A549 (cell line): ENCODE results near the gene GNB1L. TPM values are rescaled to one million over a fixed set of nuclear protein-coding genes. Genes with fewer than 3 reads are reported as not detected.

Source experiments
- ATAC-seq, 2 experiments: fragments of 200-7000 bp in 1 of 2; fragments of >200 bp in 1 of 2; cut with Nextera tagmentation in 1 of 2; cut with Tn5 transposase in 1 of 2; 3 replicates each; pipeline versions ENCODE4 v1.8.0 to v1.9.1; 2018 to 2020; ENCODE audit warnings: mild to moderate bottlenecking in 1 of 2, moderate library complexity in 1 of 2
- CTCF ChIA-PET: fragments of 300-600 bp; sonication (Branson Sonifier 250); formaldehyde crosslinking; extraction: SDS; loops from one replicate; lab custom pipeline; 2021; ENCODE audit warnings: antibody characterized with exemption, inconsistent platforms; lab: Yijun Ruan, JAX
- POLR2A ChIA-PET: fragments of 350-600 bp; formaldehyde crosslinking; extraction: SDS; loops from one replicate; lab custom pipeline; 2021; ENCODE audit warnings: antibody characterized with exemption, inconsistent platforms; lab: Yijun Ruan, JAX
- DNase-seq, 2 experiments: peaks; one replicate each; pipeline versions ENCODE4 v3.0.0 to v3.0.0-alpha.2; 2011 to 2016; ENCODE audit warnings: low read depth in 1 of 2, low spot score in 1 of 2
- FAIRE-seq: peaks from 2 replicates; lab custom pipeline; 2011; peaks lifted over from hg19 to GRCh38; lab: Jason Lieb, UNC
- H3K27ac ChIP-seq, 2 experiments: fragments of >200 bp; sonication (Bioruptor Twin); formaldehyde crosslinking; 3 replicates each; pipeline ENCODE4 v1.5.1; 2016 to 2017
- H3K4me1 ChIP-seq: fragments of >200 bp; sonication (Bioruptor Twin); formaldehyde crosslinking; 3 replicates; pipeline ENCODE4 v1.6.1; 2016
- H3K4me2 ChIP-seq: fragments of >200 bp; sonication (Bioruptor Twin); formaldehyde crosslinking; 3 replicates; pipeline ENCODE4 v1.6.1; 2016
- H3K4me3 ChIP-seq: fragments of >200 bp; sonication (Bioruptor Twin); formaldehyde crosslinking; 3 replicates; pipeline ENCODE4 v1.5.1; 2016
- H3K9me3 ChIP-seq: fragments of >200 bp; sonication (Bioruptor Twin); formaldehyde crosslinking; 3 replicates; pipeline ENCODE4 v1.6.1; 2016
- CBX8 ChIP-seq: fragments of 200-600 bp; sonication (generic); IDR thresholded peaks from 2 replicates; pipeline ENCODE4 v1.6.1; 2016
- CEBPB ChIP-seq, 2 experiments: fragments of >200 bp in 1 of 2; sonication (Bioruptor Twin) in 1 of 2; formaldehyde crosslinking in 1 of 2; IDR thresholded peaks; 2 replicates each; pipeline ENCODE4 v1.6.1; 2012 to 2016
- EHF ChIP-seq: fragments of 250-450 bp; sonication (Bioruptor Pico); IDR thresholded peaks from 2 replicates; pipeline ENCODE4 v1.5.0; 2020; ENCODE audit warnings: mild to moderate bottlenecking
- ESRRA ChIP-seq: fragments of 150-350 bp; IDR thresholded peaks from 2 replicates; pipeline ENCODE4 v1.6.1; 2014; ENCODE audit warnings: mild to moderate bottlenecking, low read length, borderline replicate concordance
- FOSB ChIP-seq: fragments of 250-450 bp; sonication (Bioruptor Pico); IDR thresholded peaks from 2 replicates; pipeline ENCODE4 v1.5.0; 2020; ENCODE audit warnings: mild to moderate bottlenecking, moderate library complexity
- HDAC2 ChIP-seq: fragments of 200-600 bp; sonication (generic); IDR thresholded peaks from 2 replicates; pipeline ENCODE4 v1.6.1; 2016
- HEYL ChIP-seq: fragments of 250-450 bp; sonication (Bioruptor Pico); IDR thresholded peaks from 2 replicates; pipeline ENCODE4 v1.8.0; 2021; ENCODE audit warnings: mild to moderate bottlenecking, moderate library complexity
- HOXA7 ChIP-seq: fragments of 250-450 bp; sonication (Bioruptor Pico); IDR thresholded peaks from 2 replicates; pipeline ENCODE4 v1.5.0; 2020; ENCODE audit warnings: mild to moderate bottlenecking, moderate library complexity
- HOXB13 ChIP-seq: fragments of 250-450 bp; sonication (Bioruptor Pico); IDR thresholded peaks from 2 replicates; pipeline ENCODE4 v1.5.0; 2020; ENCODE audit warnings: low read depth, mild to moderate bottlenecking, moderate library complexity
- JUN ChIP-seq, 2 experiments: fragments of >200 bp; sonication (Bioruptor Twin); formaldehyde crosslinking; IDR thresholded peaks; 2 replicates in 1 of 2; 3 replicates in 1 of 2; pipeline ENCODE4 v1.6.1; 2016 to 2017
- JUNB ChIP-seq: fragments of >200 bp; sonication (Bioruptor Twin); formaldehyde crosslinking; IDR thresholded peaks from 2 replicates; pipeline ENCODE4 v1.6.1; 2016
- KDM5A ChIP-seq: fragments of 200-600 bp; sonication (generic); IDR thresholded peaks from 2 replicates; pipeline ENCODE4 v1.6.1; 2016; ENCODE audit warnings: antibody characterized with exemption, mild to moderate bottlenecking
- MAZ ChIP-seq: fragments of 150-350 bp; IDR thresholded peaks from 2 replicates; pipeline ENCODE4 v1.6.1; 2014; ENCODE audit warnings: antibody characterized with exemption, low read depth, low read length, borderline replicate concordance
- RFX5 ChIP-seq: fragments of 450-650 bp; IDR thresholded peaks from 2 replicates; pipeline ENCODE4 v1.7.1; 2014; ENCODE audit warnings: antibody characterized with exemption, mild to moderate bottlenecking, moderate library complexity
- RNF2 ChIP-seq: fragments of 200-600 bp; sonication (generic); IDR thresholded peaks from 2 replicates; pipeline ENCODE4 v1.6.1; 2016; ENCODE audit warnings: low read depth, mild to moderate bottlenecking, antibody characterized with exemption, moderate library complexity, borderline replicate concordance
- SMC3 ChIP-seq: fragments of >200 bp; sonication (Bioruptor Twin); formaldehyde crosslinking; IDR thresholded peaks from 3 replicates; pipeline ENCODE4 v1.6.1; 2018; ENCODE audit warnings: inconsistent platforms
- SREBF2 ChIP-seq: fragments of 450-650 bp; IDR thresholded peaks from 2 replicates; pipeline ENCODE4 v1.6.1; 2014; ENCODE audit warnings: mild to moderate bottlenecking, moderate library complexity
- TP53 ChIP-seq: fragments of 250-450 bp; sonication (Bioruptor Pico); IDR thresholded peaks from 2 replicates; pipeline ENCODE4 v1.5.0; 2021; ENCODE audit warnings: mild to moderate bottlenecking, moderate library complexity
- ZC3H11A ChIP-seq: fragments of 450-650 bp; IDR thresholded peaks from 2 replicates; pipeline ENCODE4 v1.6.1; 2014; ENCODE audit warnings: antibody characterized with exemption, mild to moderate bottlenecking
- ZFP36 ChIP-seq: fragments of 450-650 bp; IDR thresholded peaks from 2 replicates; pipeline ENCODE4 v1.6.1; 2014; ENCODE audit warnings: borderline replicate concordance; ENCODE audit not compliant: partially characterized antibody
- ZSCAN20 ChIP-seq: fragments of 250-450 bp; sonication (Bioruptor Pico); IDR thresholded peaks from 2 replicates; pipeline ENCODE4 v1.8.0; 2022; ENCODE audit warnings: mild to moderate bottlenecking, moderate library complexity
- WGBS: methylation state at CpG from one replicate; pipeline ENCODE4 v1.1.6; 2017; ENCODE audit errors: missing lambda C conversion rate; 5-methylcytosine and 5-hydroxymethylcytosine counted together
- polyA plus RNA-seq, 4 experiments: library from polyadenylated mRNA; depleted of rRNA in 3 of 4; stranded (reverse); fragments of >200 nt; fragmentation: RNase III in 1 of 4; extraction: RNeasy Plus Mini Kit Qiagen cat#74134 plus additional on column Dnase treatment in 1 of 4; gene quantifications; 2 replicates in 3 of 4; 3 replicates in 1 of 4; pipeline ENCODE4 v1.2.3, GENCODE V29; 2011 to 2017
- TF ChIP-seq, protein P1 (sequence below): IDR thresholded peaks from 2 replicates; pipeline ENCODE4 v1.6.1; 2012
- TF ChIP-seq, protein P2 (sequence below): IDR thresholded peaks from 2 replicates; pipeline ENCODE4 v1.6.1; 2012
- TF ChIP-seq, protein P3 (sequence below): fragments of 150-350 bp; IDR thresholded peaks from 2 replicates; pipeline ENCODE4 v1.6.1; 2014; ENCODE audit warnings: low read depth, mild to moderate bottlenecking, low read length

The GNB1L gene
- polyA plus RNA-seq, 2 of the 4 experiments (the other 2 are of a cell fraction), result 1.8 to 10.3 TPM

DNA sequence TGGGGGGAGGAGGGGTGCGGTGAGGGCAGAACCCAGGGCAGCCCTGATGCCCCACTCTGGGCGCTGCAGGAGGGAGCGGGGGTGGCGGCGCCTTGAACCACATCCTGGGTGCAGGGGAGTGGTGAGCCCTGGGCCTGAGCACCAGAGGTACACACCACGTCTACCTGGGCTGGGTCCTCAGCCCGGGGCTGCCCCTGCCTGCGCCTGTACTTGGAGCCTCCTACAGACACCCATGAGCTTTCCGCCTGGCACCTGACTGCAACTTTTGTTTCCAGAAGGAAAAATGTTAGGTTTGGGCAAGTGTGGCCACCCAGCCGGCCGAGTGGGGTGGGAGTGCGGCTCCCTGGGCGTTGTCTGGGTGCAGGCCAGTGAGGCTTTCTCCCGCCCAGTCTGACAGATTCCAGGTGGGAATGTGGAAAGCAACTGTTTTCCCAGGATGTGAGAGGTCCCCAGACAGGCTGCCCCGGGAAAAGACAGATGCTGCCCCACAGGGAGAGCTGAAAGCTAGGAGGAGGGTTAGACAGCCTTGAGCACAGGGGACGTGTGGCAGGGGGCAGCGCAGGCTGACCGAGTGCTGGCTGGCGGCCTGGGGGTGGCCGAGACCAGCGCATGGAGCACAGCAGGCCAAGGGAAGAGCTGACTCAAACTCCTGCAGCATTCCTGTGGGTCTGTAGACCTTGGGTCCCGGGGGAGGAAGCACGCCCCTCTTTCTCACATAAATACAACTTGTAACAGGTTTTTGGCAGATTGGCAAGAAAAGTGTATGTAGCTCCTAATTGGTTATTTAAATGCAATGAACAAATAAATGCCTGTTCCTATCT, 44.1 kb downstream of the GNB1L start:
- Histone ChIP-seq H3K4me1 (peaks cover 15% of the 10 kb centered on the region), H3K4me3 (no peak overlapping the region), H3K27ac (no peak overlapping the region), H3K4me2 (no peak overlapping the region), H3K9me3 (no peaks in the 10 kb centered on the region)
- ATAC-seq (no peak), DNase-seq (no peak)
- 91% methylated on average over 22 of the region's 23 CpGs for WGBS
- ChIA-PET CTCF (interaction anchor here (1.6 to 3.5 kb wide), 2 partner anchors 80 to 100 kb away, joined by 4 to 11 read pairs; no protein-coding TSS in a partner anchor), POLR2A (no interaction called here)
- TF ChIP-seq KDM5A (no peak), CBX8 (no peak), CEBPB (IDR thresholded peaks at IDR 0.05) (no peak), HOXB13 (CRISPR knock-in tag) (no peak), RFX5 (no peak), TP53 (no peak), HOXA7 (no peak), JUNB (no peak), ZC3H11A (no peak), ZFP36 (no peak), SREBF2 (no peak)
- TF ChIP-seq, protein P1, sequence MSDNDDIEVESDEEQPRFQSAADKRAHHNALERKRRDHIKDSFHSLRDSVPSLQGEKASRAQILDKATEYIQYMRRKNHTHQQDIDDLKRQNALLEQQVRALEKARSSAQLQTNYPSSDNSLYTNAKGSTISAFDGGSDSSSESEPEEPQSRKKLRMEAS, result no peak
- TF ChIP-seq, all 56 proteins: peak for 0
- no peak for FAIRE-seq

DNA sequence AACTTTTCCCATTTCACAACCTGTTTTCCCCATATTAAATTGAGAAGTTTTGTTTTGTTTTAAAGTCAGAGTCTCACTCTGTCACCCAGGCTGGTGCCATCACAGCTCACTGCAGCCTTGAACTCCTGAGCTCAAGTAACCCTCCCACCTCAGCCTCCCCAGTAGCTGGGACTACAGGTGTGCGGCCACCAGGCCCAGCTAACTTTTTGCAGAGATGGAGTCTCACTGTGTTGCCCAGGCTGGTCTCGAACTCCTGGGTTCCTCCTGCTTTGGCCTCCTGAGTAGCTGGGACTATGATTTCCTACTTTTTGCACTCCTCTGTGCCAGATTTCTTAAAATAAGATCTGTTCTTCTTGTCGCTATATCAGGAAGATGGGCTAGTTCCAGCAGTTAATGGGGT, 44.9 kb downstream of the GNB1L start:
- WGBS, result 100% methylated on average over 3 of the region's 3 CpGs
- Histone ChIP-seq H3K27ac (no peak overlapping the region), H3K9me3 (no peaks in the 10 kb centered on the region), H3K4me2 (no peak overlapping the region), H3K4me3 (no peak overlapping the region), H3K4me1 (peaks cover 15% of the 10 kb centered on the region)
- ChIA-PET CTCF (interaction anchor here (1.6 to 3.5 kb wide), 2 partner anchors 79 to 101 kb away, joined by 4 to 11 read pairs; no protein-coding TSS in a partner anchor), POLR2A (no interaction called here)
- ATAC-seq (no peak), FAIRE-seq (no peak), DNase-seq (no peak)
- no peak for TF ChIP-seq ZC3H11A

DNA sequence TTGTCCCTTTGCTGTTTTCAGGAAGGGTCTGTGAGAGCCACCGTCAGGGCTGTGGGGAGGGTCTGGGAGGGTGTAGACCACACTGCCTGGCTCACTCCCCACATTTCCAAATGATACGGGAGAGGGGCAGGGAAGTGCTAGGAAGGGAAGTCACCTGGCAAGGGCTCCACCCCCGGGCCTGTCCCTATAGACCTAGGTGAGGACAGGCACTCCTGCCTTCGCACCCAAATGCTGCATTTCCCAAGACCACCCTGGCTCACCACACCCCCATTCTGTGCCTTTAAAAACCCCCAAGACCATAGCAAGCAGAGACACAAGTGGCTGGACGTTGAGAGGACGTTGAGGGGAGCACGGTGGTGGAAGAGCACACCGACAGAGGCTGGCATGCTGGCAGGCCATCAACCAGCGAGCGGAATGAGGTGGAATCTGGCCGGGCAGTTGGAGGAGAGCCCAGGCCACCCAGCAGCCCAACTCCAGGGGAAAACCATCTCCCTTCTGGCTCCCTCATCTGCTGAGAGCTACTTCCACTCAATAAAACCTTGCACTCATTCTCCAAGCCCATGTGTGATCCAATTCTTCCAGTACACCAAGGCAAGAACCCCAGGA, 45.7 kb downstream of the GNB1L start:
- ChIA-PET POLR2A (no interaction called here), CTCF (interaction anchor here (0.8 to 3.5 kb wide), 2 partner anchors 78 to 108 kb away, joined by 3 to 11 read pairs; no protein-coding TSS in a partner anchor)
- Histone ChIP-seq H3K27ac (no peak overlapping the region), H3K4me1 (peaks cover 15% of the 10 kb centered on the region), H3K4me2 (no peak overlapping the region), H3K4me3 (no peak overlapping the region), H3K9me3 (no peaks in the 10 kb centered on the region)
- FAIRE-seq, result no peak
- 75% methylated on average over 10 of the region's 11 CpGs for WGBS
- TF ChIP-seq MAZ (no peak), CBX8 (no peak), FOSB (CRISPR knock-in tag) (no peak), ZSCAN20 (CRISPR knock-in tag) (no peak), HDAC2 (no peak)
- TF ChIP-seq, protein P1, result no peak
- no peak for DNase-seq
- no peak for ATAC-seq

DNA sequence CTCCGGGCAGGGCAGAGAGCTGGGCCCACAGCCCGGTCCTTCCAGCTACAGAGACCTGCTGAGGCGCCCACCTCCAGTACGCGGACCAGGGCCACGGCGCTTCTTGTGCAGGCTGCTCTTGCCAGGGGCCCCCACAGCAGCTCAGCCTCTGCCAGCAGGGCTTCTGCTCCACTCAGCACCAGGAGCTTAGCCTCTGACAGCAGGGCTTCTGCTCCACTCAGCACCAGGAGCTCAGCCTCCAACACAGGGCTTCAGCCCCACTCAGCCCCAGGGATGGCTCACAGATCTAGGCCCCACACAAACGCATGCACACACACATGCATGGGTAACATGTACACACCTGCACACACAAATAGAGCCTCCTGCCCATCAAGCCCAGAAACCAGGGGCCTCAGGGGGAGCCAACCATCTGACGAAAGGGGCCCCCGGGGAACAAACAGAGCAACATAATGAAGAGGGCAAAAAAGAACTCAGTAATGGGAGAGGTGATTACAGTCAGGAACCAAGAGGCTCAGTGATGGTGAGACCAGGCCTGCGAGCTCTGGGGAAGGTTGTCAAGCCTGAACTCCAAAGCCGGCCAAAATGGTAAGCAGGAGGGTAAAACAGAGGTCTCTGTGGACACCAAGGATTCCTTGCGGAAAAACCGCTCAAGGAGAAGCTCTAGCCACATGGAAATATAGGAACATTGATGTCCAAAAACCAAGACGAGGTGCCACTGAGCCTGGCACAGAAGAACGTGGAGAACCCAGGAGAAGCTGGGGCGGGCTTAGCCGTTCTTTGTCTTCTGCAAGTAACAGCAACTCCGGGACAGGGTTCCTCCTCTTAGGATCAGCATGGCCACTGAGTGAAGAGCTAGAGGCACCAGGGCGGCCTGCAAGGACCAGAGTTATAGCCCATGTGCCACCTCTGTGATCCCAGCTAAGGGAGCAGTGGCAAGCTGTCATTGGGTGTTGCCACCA, 46.5 kb downstream of the GNB1L start:
- no peak for ATAC-seq
- no peak for TF ChIP-seq SMC3
- no peak for TF ChIP-seq HEYL (CRISPR knock-in tag)
- TF ChIP-seq EHF (CRISPR knock-in tag), result no peak
- TF ChIP-seq JUN (IDR thresholded peaks at IDR 0.05), result no peak
- no peak for TF ChIP-seq HOXA7
- no peak for TF ChIP-seq HOXB13 (CRISPR knock-in tag)
- TF ChIP-seq ESRRA, result no peak
- TF ChIP-seq HDAC2, result no peak
- TF ChIP-seq KDM5A, result no peak
- TF ChIP-seq RNF2, result no peak
- TF ChIP-seq ZSCAN20 (CRISPR knock-in tag), result no peak
- TF ChIP-seq, protein P2, sequence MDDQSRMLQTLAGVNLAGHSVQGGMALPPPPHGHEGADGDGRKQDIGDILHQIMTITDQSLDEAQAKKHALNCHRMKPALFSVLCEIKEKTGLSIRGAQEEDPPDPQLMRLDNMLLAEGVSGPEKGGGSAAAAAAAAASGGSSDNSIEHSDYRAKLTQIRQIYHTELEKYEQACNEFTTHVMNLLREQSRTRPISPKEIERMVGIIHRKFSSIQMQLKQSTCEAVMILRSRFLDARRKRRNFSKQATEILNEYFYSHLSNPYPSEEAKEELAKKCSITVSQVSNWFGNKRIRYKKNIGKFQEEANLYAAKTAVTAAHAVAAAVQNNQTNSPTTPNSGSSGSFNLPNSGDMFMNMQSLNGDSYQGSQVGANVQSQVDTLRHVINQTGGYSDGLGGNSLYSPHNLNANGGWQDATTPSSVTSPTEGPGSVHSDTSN, result no peak
- TF ChIP-seq, protein P3, sequence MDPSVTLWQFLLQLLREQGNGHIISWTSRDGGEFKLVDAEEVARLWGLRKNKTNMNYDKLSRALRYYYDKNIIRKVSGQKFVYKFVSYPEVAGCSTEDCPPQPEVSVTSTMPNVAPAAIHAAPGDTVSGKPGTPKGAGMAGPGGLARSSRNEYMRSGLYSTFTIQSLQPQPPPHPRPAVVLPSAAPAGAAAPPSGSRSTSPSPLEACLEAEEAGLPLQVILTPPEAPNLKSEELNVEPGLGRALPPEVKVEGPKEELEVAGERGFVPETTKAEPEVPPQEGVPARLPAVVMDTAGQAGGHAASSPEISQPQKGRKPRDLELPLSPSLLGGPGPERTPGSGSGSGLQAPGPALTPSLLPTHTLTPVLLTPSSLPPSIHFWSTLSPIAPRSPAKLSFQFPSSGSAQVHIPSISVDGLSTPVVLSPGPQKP, result no peak
- WGBS, result 94% methylated on average over 12 of the region's 20 CpGs
- DNase-seq, result no peak
- Histone ChIP-seq H3K4me1 (peaks cover 15% of the 10 kb centered on the region), H3K4me3 (no peak overlapping the region), H3K27ac (no peak overlapping the region), H3K4me2 (no peak overlapping the region), H3K9me3 (no peaks in the 10 kb centered on the region)
- CTCF ChIA-PET, result interaction anchor here (0.8 to 3.5 kb wide), 4 partner anchors 12 to 107 kb away, joined by 3 to 11 read pairs (median 3); no protein-coding TSS in a partner anchor
- POLR2A ChIA-PET, result no interaction called here
- no peak for FAIRE-seq
